Type B pancreatic cell (in vitro differentiated cells): Measurements from ENCODE around the gene KCNG2. TPM values are rescaled to one million over a fixed set of nuclear protein-coding genes. Genes with fewer than 3 reads are reported as not detected.
"Not testable (repeated sequence)": the region's sequence is repeated elsewhere in the genome, so short reads cannot be mapped to it uniquely, and the experiment has no call there.

Source experiments
- DNase-seq: peaks from one replicate; pipeline ENCODE4 v3.0.0; 2021; ENCODE audit warnings: mixed read lengths; ENCODE audit not compliant: unreplicated experiment; ENCODE audit errors: extremely low spot score
- H3K27ac Mint-ChIP-seq: 2 replicates; pipeline ENCODE4 v1.8.0; 2021; ENCODE audit warnings: mild to moderate bottlenecking, mixed read lengths
- H3K27me3 Mint-ChIP-seq: 2 replicates; pipeline ENCODE4 v1.8.0; 2021; ENCODE audit warnings: mixed read lengths
- H3K36me3 Mint-ChIP-seq: 2 replicates; pipeline ENCODE4 v1.8.0; 2021; ENCODE audit warnings: mixed read lengths
- H3K4me1 Mint-ChIP-seq: one replicate; pipeline ENCODE4 v1.8.0; 2021; ENCODE audit warnings: mixed read lengths; ENCODE audit not compliant: unreplicated experiment
- H3K4me3 Mint-ChIP-seq: 2 replicates; pipeline ENCODE4 v1.8.0; 2021; ENCODE audit warnings: mild to moderate bottlenecking, mixed read lengths
- H3K9me3 Mint-ChIP-seq: 2 replicates; pipeline ENCODE4 v1.8.0; 2021; ENCODE audit warnings: mixed read lengths
- total RNA-seq: library from RNA; stranded (reverse); gene quantifications from 2 replicates; pipeline ENCODE4 v1.2.1, GENCODE V29; 2021; ENCODE audit warnings: low replicate concordance
- TF ChIP-seq, protein P1 (sequence below): fragments of 200-600 bp; sonication (generic); conservative IDR thresholded peaks from 2 replicates; pipeline ENCODE4 v1.5.0; 2021; ENCODE audit warnings: antibody characterized with exemption, mild to moderate bottlenecking

Gene KCNG2
- total RNA-seq, 1 donor from 2014 or later = 0.29 TPM

DNA sequence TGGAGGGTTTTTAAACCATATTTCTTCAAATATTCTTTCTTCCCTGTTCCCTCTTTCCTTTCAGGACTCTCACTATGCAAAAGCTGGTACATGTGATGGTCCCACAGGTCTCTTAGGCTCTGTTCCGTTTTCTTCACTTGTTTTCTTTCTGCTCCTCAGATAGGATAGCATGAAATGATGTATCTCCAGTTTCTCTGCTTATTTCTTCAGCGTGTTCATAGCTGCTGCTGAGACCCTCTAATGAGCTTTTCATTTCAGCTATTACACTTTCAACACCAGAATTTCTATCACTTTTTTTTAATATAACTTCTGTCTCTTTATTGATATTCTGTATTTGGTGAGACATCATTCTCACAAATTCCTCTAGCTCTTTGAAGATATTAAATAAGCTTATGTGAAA is 63.9 kb downstream of the KCNG2 start:
- no peak overlapping the region for H3K27ac Mint-ChIP-seq
- H3K4me1 Mint-ChIP-seq = peaks cover 8% of the 10 kb centered on the region
- no peak overlapping the region for H3K4me3 Mint-ChIP-seq
- H3K36me3 Mint-ChIP-seq = no peaks in the 10 kb centered on the region
- TF ChIP-seq, protein P1, sequence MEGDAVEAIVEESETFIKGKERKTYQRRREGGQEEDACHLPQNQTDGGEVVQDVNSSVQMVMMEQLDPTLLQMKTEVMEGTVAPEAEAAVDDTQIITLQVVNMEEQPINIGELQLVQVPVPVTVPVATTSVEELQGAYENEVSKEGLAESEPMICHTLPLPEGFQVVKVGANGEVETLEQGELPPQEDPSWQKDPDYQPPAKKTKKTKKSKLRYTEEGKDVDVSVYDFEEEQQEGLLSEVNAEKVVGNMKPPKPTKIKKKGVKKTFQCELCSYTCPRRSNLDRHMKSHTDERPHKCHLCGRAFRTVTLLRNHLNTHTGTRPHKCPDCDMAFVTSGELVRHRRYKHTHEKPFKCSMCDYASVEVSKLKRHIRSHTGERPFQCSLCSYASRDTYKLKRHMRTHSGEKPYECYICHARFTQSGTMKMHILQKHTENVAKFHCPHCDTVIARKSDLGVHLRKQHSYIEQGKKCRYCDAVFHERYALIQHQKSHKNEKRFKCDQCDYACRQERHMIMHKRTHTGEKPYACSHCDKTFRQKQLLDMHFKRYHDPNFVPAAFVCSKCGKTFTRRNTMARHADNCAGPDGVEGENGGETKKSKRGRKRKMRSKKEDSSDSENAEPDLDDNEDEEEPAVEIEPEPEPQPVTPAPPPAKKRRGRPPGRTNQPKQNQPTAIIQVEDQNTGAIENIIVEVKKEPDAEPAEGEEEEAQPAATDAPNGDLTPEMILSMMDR = no peak
- H3K27me3 Mint-ChIP-seq = peaks cover 11% of the 10 kb centered on the region
- no peak for DNase-seq
- H3K9me3 Mint-ChIP-seq = peaks cover 9% of the 10 kb centered on the region

DNA sequence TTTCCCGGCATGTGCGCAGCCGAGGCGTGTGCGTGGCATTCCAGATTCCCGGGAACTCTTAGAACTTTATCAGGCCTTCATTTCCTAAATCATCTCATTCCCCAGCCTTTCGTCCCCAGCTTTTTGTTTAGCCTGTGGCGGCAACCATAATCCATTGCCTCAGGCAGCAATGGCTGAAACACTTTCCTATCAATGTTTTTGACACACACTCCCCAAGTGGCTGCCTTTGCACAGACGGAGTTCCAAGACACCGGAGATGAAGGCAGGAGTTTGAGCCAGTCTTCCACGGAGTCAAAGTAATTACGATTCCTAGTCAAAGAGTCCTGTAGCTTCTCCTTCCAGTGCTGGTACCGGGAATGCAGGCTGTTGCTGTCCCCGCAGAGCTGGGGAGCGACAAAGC is 64.8 kb downstream of the KCNG2 start:
- H3K4me1 Mint-ChIP-seq = peaks cover 1% of the 10 kb centered on the region
- no peaks in the 10 kb centered on the region for H3K36me3 Mint-ChIP-seq
- DNase-seq = no peak
- peaks cover 9% of the 10 kb centered on the region for H3K9me3 Mint-ChIP-seq
- no peak overlapping the region for H3K4me3 Mint-ChIP-seq
- no peak overlapping the region for H3K27ac Mint-ChIP-seq
- TF ChIP-seq, protein P1 = no peak
- peaks cover 11% of the 10 kb centered on the region for H3K27me3 Mint-ChIP-seq

DNA sequence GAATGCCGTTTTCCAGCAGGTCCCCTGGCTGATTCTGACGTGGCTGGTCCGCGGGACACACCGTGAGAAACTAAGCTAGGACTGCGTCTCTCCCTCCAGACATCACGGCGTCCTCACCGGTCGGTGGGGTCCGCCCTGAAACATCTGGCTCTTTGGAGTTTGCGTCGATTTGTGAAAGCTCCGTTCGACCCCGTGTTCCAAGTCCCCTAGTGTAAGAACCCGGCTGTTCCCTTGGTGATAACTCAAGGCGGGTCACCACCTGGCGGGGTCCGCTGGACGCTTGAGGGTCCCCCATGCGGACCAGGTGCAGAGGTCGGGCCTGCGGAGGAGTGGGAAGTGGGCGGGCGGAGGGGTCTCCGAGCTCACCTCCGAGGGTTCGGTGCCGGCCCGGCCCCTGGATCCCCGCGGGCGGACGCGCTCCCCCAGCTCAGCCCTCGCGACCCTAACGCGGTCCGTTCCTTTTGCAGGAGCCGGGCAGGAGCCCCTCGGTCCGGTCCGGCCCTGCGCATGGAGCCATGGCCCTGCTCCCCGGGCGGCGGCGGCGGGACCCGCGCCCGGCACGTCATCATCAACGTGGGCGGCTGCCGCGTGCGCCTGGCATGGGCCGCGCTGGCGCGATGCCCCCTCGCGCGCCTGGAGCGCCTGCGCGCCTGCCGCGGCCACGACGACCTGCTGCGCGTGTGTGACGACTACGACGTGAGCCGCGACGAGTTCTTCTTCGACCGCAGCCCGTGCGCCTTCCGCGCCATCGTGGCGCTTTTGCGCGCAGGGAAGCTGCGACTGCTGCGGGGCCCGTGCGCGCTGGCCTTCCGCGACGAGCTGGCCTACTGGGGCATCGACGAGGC is 65.6 kb downstream of the KCNG2 start:
- Mint-ChIP-seq H3K4me1 (no peaks in the 10 kb centered on the region), H3K36me3 (no peaks in the 10 kb centered on the region)

DNA sequence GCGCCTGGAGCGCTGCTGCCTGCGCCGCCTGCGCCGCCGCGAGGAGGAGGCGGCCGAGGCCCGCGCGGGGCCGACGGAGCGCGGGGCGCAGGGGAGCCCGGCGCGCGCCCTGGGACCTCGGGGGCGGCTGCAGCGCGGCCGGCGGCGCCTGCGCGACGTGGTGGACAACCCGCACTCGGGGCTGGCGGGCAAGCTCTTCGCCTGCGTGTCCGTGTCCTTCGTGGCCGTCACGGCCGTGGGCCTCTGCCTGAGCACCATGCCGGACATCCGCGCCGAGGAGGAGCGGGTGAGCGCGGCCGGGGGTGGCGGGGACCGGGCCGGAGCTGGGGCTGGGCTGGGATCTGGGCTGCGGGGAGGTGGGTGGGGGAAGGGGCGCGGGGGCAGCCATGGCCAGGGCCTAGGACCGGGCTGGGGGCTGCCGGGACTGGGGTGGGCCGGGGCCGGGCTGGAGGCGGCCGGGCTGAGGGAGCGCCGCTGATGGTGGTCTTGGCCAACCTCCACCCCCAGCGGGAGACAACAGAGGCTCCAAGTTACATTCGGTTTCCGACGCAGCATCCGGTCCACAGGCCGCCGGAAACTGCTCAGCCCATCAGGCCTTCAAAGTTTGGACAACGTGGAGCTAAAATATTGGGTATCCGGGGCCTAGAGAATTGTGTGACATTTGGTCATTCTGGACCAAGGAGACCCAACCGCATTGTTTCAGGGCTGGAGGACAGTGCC is 66.4 kb downstream of the KCNG2 start:
- Mint-ChIP-seq H3K36me3 (no peaks in the 10 kb centered on the region), H3K4me1 (no peaks in the 10 kb centered on the region), H3K9me3 (peaks cover 9% of the 10 kb centered on the region), H3K27ac (no peak overlapping the region), H3K27me3 (peaks cover 11% of the 10 kb centered on the region), H3K4me3 (no peak overlapping the region)
- TF ChIP-seq, protein P1 = no peak
- peak; percentile 64 for DNase-seq

More for the DNA sequence above, 65.6 kb downstream of the KCNG2 start:
- peak; percentile 68 for DNase-seq
- TF ChIP-seq, protein P1 = no peak
- Mint-ChIP-seq H3K27me3 (peaks cover 11% of the 10 kb centered on the region), H3K27ac (no peak overlapping the region), H3K4me3 (no peak overlapping the region), H3K9me3 (peaks cover 9% of the 10 kb centered on the region)

DNA sequence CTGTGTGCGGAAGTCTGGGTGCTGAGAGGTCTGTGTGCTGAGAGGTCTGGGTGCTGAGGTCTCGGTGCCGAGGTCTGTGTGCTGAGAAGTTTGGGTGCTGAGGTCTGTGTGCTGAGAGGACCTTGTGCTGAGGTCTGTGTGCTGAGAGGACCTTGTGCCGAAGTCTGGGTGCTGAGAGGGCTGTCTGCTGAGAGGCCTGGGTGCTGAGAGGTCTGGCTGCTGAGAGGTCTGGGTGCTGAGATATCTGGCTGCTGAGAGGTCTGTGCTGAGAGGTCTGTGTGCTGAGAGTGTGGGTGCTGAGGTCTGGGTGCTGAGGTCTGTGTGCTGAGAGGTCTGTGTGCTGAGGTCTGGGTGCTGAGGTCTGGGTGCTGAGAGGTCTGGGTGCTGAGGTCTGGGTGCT is 67.2 kb downstream of the KCNG2 start:
- H3K9me3 Mint-ChIP-seq, H3K27ac Mint-ChIP-seq, H3K4me1 Mint-ChIP-seq, H3K27me3 Mint-ChIP-seq, H3K4me3 Mint-ChIP-seq, H3K36me3 Mint-ChIP-seq: not testable (repeated sequence)
- peak; percentile 39 for DNase-seq

DNA sequence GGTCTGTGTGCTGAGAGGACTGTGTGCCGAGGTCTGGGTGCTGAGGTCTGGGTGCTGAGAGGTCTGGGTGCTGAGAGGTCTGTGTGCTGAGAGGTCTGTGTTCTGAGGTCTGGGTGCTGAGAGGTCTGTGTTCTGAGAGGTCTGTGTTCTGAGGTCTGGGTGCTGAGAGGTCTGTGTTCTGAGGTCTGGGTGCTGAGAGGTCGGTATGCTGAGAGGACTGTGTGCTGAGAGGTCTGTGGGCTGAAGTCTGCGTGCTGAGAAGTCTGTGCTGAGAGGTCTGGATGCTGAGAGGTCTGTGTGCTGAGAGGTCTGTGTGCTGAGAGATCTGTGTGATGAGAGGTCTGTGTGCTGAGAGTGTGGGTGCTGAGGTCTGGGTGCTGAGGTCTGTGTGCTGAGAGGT is 68.2 kb downstream of the KCNG2 start:
- not testable (repeated sequence) for H3K4me1 Mint-ChIP-seq, H3K36me3 Mint-ChIP-seq, H3K27me3 Mint-ChIP-seq, H3K9me3 Mint-ChIP-seq, H3K27ac Mint-ChIP-seq, H3K4me3 Mint-ChIP-seq
- DNase-seq = peak; percentile 39
